GM06990 (cell line): ENCODE data around the gene AVL9.

ENCODE experiments used
- DNase-seq: peaks from one replicate; pipeline ENCODE4 v3.0.0-alpha.2; 2011; ENCODE audit not compliant: insufficient read length; ENCODE audit errors: extremely low read depth
- H3K27me3 ChIP-seq: replicated peaks from 2 replicates; pipeline ENCODE4 v1.6.0; 2011; ENCODE audit warnings: low read length; ENCODE audit not compliant: control insufficient read depth, insufficient read depth
- H3K36me3 ChIP-seq: 2 replicates; pipeline ENCODE4 v1.5.1; 2011; ENCODE audit warnings: low read length; ENCODE audit not compliant: control insufficient read depth, insufficient read depth
- H3K4me3 ChIP-seq: replicated peaks from 2 replicates; pipeline ENCODE4 v1.5.1; 2011; ENCODE audit warnings: low read depth, mild to moderate bottlenecking, control low read depth, low read length
- CTCF ChIP-seq: IDR thresholded peaks from 2 replicates; pipeline ENCODE4 v1.5.1; 2011; ENCODE audit warnings: low read length, control low read depth, mild to moderate bottlenecking, inconsistent platforms; ENCODE audit not compliant: insufficient read depth, poor library complexity, severe bottlenecking

AVL9 gene

GRCh38 chr7:32474008-32474407, 21.3 kb upstream of the AVL9 start:
- no peak for DNase-seq
- no peak for TF ChIP-seq CTCF
- no peaks in the 10 kb centered on the region for H3K36me3 ChIP-seq
- no peaks in the 10 kb centered on the region for H3K27me3 ChIP-seq
- no peak overlapping the region for H3K4me3 ChIP-seq

GRCh38 chr7:32476816-32477648, 18.3 kb upstream of the AVL9 start:
- DNase-seq: no peak
- Histone ChIP-seq H3K4me3 (no peak overlapping the region), H3K27me3 (no peaks in the 10 kb centered on the region), H3K36me3 (no peaks in the 10 kb centered on the region)
- TF ChIP-seq CTCF: no peak

- Histone ChIP-seq H3K27me3 (no peaks in the 10 kb centered on the region), H3K4me3 (no peak overlapping the region), H3K36me3 (no peaks in the 10 kb centered on the region)
- no peak for TF ChIP-seq CTCF
- no peak for DNase-seq
These were observed 17.7 kb upstream of the AVL9 start for GRCh38 chr7:32477649-32477980.

GRCh38 chr7:32479574-32480200, 15.6 kb upstream of the AVL9 start:
- Histone ChIP-seq H3K4me3 (no peak overlapping the region), H3K27me3 (no peaks in the 10 kb centered on the region), H3K36me3 (no peaks in the 10 kb centered on the region)
- TF ChIP-seq CTCF: peak; percentile 92
- DNase-seq: no peak

- Histone ChIP-seq H3K4me3 (no peak overlapping the region), H3K36me3 (no peaks in the 10 kb centered on the region), H3K27me3 (no peaks in the 10 kb centered on the region)
- DNase-seq: no peak
- TF ChIP-seq CTCF: no peak
These were observed 14.1 kb upstream of the AVL9 start for GRCh38 chr7:32481176-32481575.
